Measurements from ENCODE around the gene INPP5A. TPM values are rescaled to one million over a fixed set of nuclear protein-coding genes. Genes with fewer than 3 reads are reported as not detected.

INPP5A gene
- total RNA-seq, 1 experiment from 2014 or later = 12.3 TPM

DNA sequence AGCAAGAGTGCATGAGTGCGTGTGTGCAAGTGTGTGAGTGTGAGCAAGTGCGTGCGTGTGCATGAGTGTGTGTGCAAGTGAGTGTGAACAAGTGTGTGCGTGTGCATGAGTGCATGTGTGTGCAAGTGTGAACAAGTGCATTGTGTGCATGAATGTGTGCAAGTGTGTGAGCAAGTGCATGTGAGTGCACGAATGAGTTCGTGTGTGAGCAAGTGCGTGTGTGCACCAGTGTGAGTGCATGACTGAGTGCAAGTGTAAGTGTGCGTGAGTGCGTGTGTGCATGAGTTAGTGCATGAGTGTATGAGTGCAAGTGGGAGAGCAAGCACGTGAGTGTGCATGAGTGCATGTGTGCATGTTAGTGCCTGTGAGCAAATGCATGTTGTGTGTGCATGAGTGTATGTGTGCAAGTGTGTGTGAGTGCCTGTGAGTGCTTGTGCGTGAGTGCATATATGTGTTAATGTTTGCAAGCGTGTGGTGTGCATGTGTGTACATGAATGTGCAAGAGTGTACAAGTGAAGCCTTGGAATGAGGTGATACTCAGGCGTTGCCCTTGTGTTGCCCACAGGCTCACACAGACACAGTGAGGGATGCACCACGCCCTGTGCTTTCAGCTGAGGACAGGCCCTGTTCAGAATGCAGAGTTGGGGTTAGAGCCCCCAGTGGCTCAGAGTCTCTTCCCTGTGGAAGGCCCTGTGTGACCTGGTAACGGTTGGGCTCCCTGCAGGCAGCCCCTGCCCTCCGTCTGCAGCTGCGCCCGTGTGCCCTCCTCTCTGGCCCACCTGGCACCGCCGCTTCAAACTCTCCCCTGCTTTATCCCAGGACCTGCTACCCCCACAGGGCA lies 151.2 kb downstream of the INPP5A start:
- Histone ChIP-seq H3K9ac (ENCODE audit: low read length) (no peak overlapping the region), H3K36me3 (ENCODE audit: control insufficient read depth in 1 of 2, insufficient read depth in 2 of 2, low read length in 2 of 2) (no peaks in the 10 kb centered on the region), H3K79me2 (ENCODE audit: insufficient read depth, low read length) (no peaks in the 10 kb centered on the region), H3K4me3 (replicated peaks in 1 of 2; ENCODE audit: low read depth in 1 of 2, low read length in 2 of 2) (no peak overlapping the region), H3K9me3 (ENCODE audit: control insufficient read depth in 1 of 2, insufficient read depth in 1 of 2, low read depth in 1 of 2, low read length in 2 of 2) (no peaks in the 10 kb centered on the region), H3K9me2 (ENCODE audit: insufficient read depth) (no peaks in the 10 kb centered on the region), H4K20me1 (ENCODE audit: insufficient read depth) (no peaks in the 10 kb centered on the region), H3K4me1 (ENCODE audit: control insufficient read depth in 1 of 2, insufficient read depth in 2 of 2, low read length in 2 of 2) (peaks cover 0 to 4% of the 10 kb centered on the region in 2 experiments; a peak in 1 of 4 replicates), H2AFZ (ENCODE audit: low read depth, low read length, poor library complexity, severe bottlenecking) (no peak overlapping the region), H3K4me2 (ENCODE audit: low read length) (no peak overlapping the region), H3K27ac (ENCODE audit: low read depth, low read length) (no peak overlapping the region), H3K27me3 (ENCODE audit: insufficient read depth, low read length) (no peaks in the 10 kb centered on the region)
- POLR2A ChIA-PET = no interaction called here
- RAD21 ChIA-PET (ENCODE audit: low non-redundant PET in 1 of 2, low total read pairs in 2 of 2, uncharacterized antibody in 2 of 2, unreplicated experiment in 2 of 2) = no interaction called here
- TF ChIP-seq SIN3A (IDR thresholded peaks at IDR 0.05; ENCODE audit: low read depth) = no peak
- TF ChIP-seq EZH2phosphoT487 (IDR thresholded peaks at IDR 0.05; ENCODE audit: borderline replicate concordance) = no peak
- TF ChIP-seq POLR2A (IDR thresholded peaks at IDR 0.05; ENCODE audit: borderline replicate concordance, extremely low read depth, insufficient read depth, insufficient read length) = no peak
- TF ChIP-seq POLR2AphosphoS5 (IDR thresholded peaks at IDR 0.05; ENCODE audit: low read depth, low read length) = no peak
- no peak for TF ChIP-seq CEBPB (IDR thresholded peaks at IDR 0.05; ENCODE audit: low read depth)
- TF ChIP-seq FOSL1 (IDR thresholded peaks at IDR 0.05; ENCODE audit: low read depth) = no peak
- TF ChIP-seq RAD21 (IDR thresholded peaks at IDR 0.05; ENCODE audit: low read depth) = no peak
- TF ChIP-seq YY1 (IDR thresholded peaks at IDR 0.05; ENCODE audit: extremely low read depth, insufficient replicate concordance, low read depth, low read length) = no peak
- no peak for TF ChIP-seq ZBTB33 (IDR thresholded peaks at IDR 0.05; ENCODE audit: extremely low read depth, insufficient replicate concordance, low read length)
- no peak for TF ChIP-seq ELF1 (IDR thresholded peaks at IDR 0.05; ENCODE audit: borderline replicate concordance, low read depth)
- TF ChIP-seq, protein P1, sequence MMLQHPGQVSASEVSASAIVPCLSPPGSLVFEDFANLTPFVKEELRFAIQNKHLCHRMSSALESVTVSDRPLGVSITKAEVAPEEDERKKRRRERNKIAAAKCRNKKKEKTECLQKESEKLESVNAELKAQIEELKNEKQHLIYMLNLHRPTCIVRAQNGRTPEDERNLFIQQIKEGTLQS (IDR thresholded peaks at IDR 0.05) = no peak
- TF ChIP-seq, protein P2, sequence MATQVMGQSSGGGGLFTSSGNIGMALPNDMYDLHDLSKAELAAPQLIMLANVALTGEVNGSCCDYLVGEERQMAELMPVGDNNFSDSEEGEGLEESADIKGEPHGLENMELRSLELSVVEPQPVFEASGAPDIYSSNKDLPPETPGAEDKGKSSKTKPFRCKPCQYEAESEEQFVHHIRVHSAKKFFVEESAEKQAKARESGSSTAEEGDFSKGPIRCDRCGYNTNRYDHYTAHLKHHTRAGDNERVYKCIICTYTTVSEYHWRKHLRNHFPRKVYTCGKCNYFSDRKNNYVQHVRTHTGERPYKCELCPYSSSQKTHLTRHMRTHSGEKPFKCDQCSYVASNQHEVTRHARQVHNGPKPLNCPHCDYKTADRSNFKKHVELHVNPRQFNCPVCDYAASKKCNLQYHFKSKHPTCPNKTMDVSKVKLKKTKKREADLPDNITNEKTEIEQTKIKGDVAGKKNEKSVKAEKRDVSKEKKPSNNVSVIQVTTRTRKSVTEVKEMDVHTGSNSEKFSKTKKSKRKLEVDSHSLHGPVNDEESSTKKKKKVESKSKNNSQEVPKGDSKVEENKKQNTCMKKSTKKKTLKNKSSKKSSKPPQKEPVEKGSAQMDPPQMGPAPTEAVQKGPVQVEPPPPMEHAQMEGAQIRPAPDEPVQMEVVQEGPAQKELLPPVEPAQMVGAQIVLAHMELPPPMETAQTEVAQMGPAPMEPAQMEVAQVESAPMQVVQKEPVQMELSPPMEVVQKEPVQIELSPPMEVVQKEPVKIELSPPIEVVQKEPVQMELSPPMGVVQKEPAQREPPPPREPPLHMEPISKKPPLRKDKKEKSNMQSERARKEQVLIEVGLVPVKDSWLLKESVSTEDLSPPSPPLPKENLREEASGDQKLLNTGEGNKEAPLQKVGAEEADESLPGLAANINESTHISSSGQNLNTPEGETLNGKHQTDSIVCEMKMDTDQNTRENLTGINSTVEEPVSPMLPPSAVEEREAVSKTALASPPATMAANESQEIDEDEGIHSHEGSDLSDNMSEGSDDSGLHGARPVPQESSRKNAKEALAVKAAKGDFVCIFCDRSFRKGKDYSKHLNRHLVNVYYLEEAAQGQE (IDR thresholded peaks at IDR 0.05; ENCODE audit: low read depth) = no peak
- DNase-seq (ENCODE audit: low read depth, low spot score) = no peak
- no peak for ATAC-seq
- no TSS peak for BruUV-seq (replicated peaks)
- intact Hi-C loops (cut with micrococcal nuclease) = no loop called here
- CTCF ChIA-PET = no interaction called here
